ENCODE data around the gene REXO5. TPM values are rescaled to one million over a fixed set of nuclear protein-coding genes. Genes with fewer than 3 reads are reported as not detected.

REXO5 gene
- total and polyA plus RNA-seq, 9 of the 15 experiments (the other 6 are each of a cell fraction or from before 2014, with no cell fraction given) = 10.5 to 45.1 (median 25.4) TPM

GRCh38 chr16:20874088-20874581, 67.8 kb downstream of the REXO5 start (continued):
- no peak for TF ChIP-seq POLR2AphosphoS5 (IDR thresholded peaks at IDR 0.05; ENCODE audit: control insufficient read depth, insufficient read depth, low read depth, low read length)
- no peak for TF ChIP-seq STAT5B (CRISPR knock-in tag; IDR thresholded peaks at IDR 0.05)
- no peak for TF ChIP-seq ZC3H4 (CRISPR knock-in tag; IDR thresholded peaks at IDR 0.05; ENCODE audit: borderline replicate concordance)

GRCh38 chr16:20875355-20875650, 69.0 kb downstream of the REXO5 start:
- WGBS (ENCODE audit: insufficient coverage, low coverage, missing lambda C conversion rate) = 6% methylated on average over 1 of the region's 1 CpG
- H3K27ac ChIP-seq (ENCODE audit: extremely low read depth, low read depth, low read length) = no peak overlapping the region
- TF ChIP-seq OTX1 (CRISPR knock-in tag; IDR thresholded peaks at IDR 0.05) = no peak
- no peak for TF ChIP-seq POLR3A (IDR thresholded peaks at IDR 0.05; ENCODE audit: borderline replicate concordance, extremely low read depth, insufficient read depth, insufficient read length)
- no peak for TF ChIP-seq ZNF592 (IDR thresholded peaks at IDR 0.05)
- no peak for TF ChIP-seq RBBP5 (IDR thresholded peaks at IDR 0.05; ENCODE audit: borderline replicate concordance, insufficient read depth, low read length, poor library complexity, severe bottlenecking)
- TF ChIP-seq L3MBTL2 (IDR thresholded peaks at IDR 0.05) = no peak
- no peak for TF ChIP-seq HDGF (IDR thresholded peaks at IDR 0.05)
- TF ChIP-seq MITF (IDR thresholded peaks at IDR 0.05) = no peak
- TF ChIP-seq SMAD2 (IDR thresholded peaks at IDR 0.05; ENCODE audit: low read depth, low read length) = no peak
- no peak for TF ChIP-seq ARID1B (IDR thresholded peaks at IDR 0.05)
- TF ChIP-seq ELK1 (CRISPR knock-in tag; IDR thresholded peaks at IDR 0.05) = no peak

More at GRCh38 chr16:20875355-20875650, 69.0 kb downstream of the REXO5 start:
- in situ Hi-C loops (cut with MboI) = no loop called here
- no TSS peak for BruUV-seq (replicated peaks)
- Histone ChIP-seq H4K20me1 (replicated peaks; ENCODE audit: control insufficient read depth, insufficient read depth, low read length) (0 out of 2 replicates have a peak, but pooled peaks cover 5% of the 10 kb centered on the region), H3K9me3 (replicated peaks; ENCODE audit: control insufficient read depth, insufficient read depth, low read depth, low read length) (no peaks in the 10 kb centered on the region), H3K79me2 (ENCODE audit: control insufficient read depth, insufficient read depth, low read length) (no peaks in the 10 kb centered on the region), H3K36me3 (ENCODE audit: control insufficient read depth, insufficient read depth, low read length) (no peaks in the 10 kb centered on the region), H3K27me3 (ENCODE audit: control insufficient read depth in 2 of 2, insufficient read depth in 2 of 2, low read length in 2 of 2) (no peaks in the 10 kb centered on the region), H3K9ac (ENCODE audit: insufficient read depth in 1 of 2, low read depth in 2 of 2, low read length in 2 of 2) (no peak overlapping the region), H3K4me3 (no peak overlapping the region), H2AFZ (ENCODE audit: low read depth, low read length) (no peak overlapping the region), H3K9me1 (ENCODE audit: control insufficient read depth, insufficient read depth, low read length) (peaks cover 4% of the 10 kb centered on the region), H3K4me1 (replicated peaks in 1 of 2; ENCODE audit: control insufficient read depth in 2 of 2, insufficient read depth in 2 of 2, low read length in 2 of 2) (peaks cover 0 to 9% of the 10 kb centered on the region in 2 experiments; a peak in 4 of 5 replicates), H3K4me2 (ENCODE audit: insufficient read depth, low read length) (no peak overlapping the region)
- FAIRE-seq (no peak), ATAC-seq (no peak), DNase-seq (ENCODE audit: extremely low read depth in 1 of 4, low spot score in 3 of 4) (no peak)
- ChIA-PET CTCF (ENCODE audit: low intra/inter-chr PET ratio) (no interaction called here), POLR2A (interaction anchor here (1.0 kb wide), 1 partner anchor 25 kb away, joined by 4 read pairs; the partner anchor contains the start of genes DCUN1D3 and LYRM1)
- intact Hi-C loops (cut with micrococcal nuclease) = no loop called here
